ENCODE data around the gene NOXA1.

The NOXA1 gene

GRCh38 chr9:137478962-137479861 is 56.0 kb downstream of the NOXA1 start:
- no peak overlapping the region for H3K4me3 ChIP-seq (ENCODE audit: low read depth, low read length)
- TF ChIP-seq POLR2A (IDR thresholded peaks at IDR 0.05; ENCODE audit: extremely low read depth, insufficient read length) (no peak), MAX (IDR thresholded peaks at IDR 0.05; ENCODE audit: low read depth, low read length) (no peak), MYC (IDR thresholded peaks at IDR 0.05; ENCODE audit: low read depth, low read length) (no peak), CTCF (IDR thresholded peaks at IDR 0.05; ENCODE audit: low read depth, low read length) (no peak)
- no peak for DNase-seq (ENCODE audit: low read depth)

DNA sequence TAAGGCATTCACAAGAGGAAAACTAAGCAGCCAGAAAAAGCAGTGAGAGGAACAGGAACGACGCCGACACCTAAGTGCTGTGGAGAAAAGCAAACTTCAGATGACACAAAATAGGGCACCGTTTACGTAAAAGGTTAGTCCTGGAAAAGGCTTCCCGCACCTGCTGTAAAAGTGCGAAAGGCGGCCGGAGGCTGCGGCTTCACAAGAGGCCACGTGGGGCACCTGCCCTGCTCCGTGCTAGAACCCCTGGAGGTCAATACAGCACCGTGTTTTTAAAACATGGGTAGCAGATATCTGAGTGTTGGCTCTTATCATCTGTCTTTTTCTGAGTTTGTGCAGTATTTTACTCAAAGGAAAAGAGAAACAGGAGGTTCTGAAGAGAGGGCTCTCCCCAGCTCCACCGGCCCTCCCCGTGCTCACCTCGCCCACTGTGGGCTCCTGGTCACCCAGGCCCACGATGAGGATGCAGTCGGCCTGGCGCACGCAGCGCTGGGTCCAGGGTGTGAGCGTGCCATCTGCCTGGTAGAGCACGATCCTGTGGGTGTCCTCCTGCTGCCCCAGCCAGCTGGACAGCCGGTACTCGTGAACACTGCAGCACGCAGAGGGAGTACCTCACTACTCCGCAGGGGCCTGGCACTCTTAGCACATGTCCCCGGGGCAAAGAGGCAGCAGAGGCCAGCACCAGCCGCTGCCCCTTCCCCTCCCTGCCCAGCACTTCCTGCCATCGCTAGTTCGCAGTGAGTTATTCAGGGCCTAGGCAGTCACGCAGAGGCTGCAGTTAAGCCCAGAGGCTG is 56.9 kb downstream of the NOXA1 start:
- no peak overlapping the region for H3K4me3 ChIP-seq (ENCODE audit: low read depth, low read length)
- no peak for TF ChIP-seq CTCF (IDR thresholded peaks at IDR 0.05; ENCODE audit: low read depth, low read length)
- TF ChIP-seq MYC (IDR thresholded peaks at IDR 0.05; ENCODE audit: low read depth, low read length): no peak
- no peak for TF ChIP-seq MAX (IDR thresholded peaks at IDR 0.05; ENCODE audit: low read depth, low read length)
- TF ChIP-seq POLR2A (IDR thresholded peaks at IDR 0.05; ENCODE audit: extremely low read depth, insufficient read length): no peak
- DNase-seq (ENCODE audit: low read depth): no peak

GRCh38 chr9:137480686-137481683 is 57.8 kb downstream of the NOXA1 start:
- no peak for TF ChIP-seq POLR2A (IDR thresholded peaks at IDR 0.05; ENCODE audit: extremely low read depth, insufficient read length)
- no peak for TF ChIP-seq CTCF (IDR thresholded peaks at IDR 0.05; ENCODE audit: low read depth, low read length)
- no peak for TF ChIP-seq MAX (IDR thresholded peaks at IDR 0.05; ENCODE audit: low read depth, low read length)
- no peak for TF ChIP-seq MYC (IDR thresholded peaks at IDR 0.05; ENCODE audit: low read depth, low read length)
- no peak overlapping the region for H3K4me3 ChIP-seq (ENCODE audit: low read depth, low read length)
- DNase-seq (ENCODE audit: low read depth): no peak

- H3K4me3 ChIP-seq (ENCODE audit: low read depth, low read length): no peak overlapping the region
- TF ChIP-seq POLR2A (IDR thresholded peaks at IDR 0.05; ENCODE audit: extremely low read depth, insufficient read length) (no peak), CTCF (IDR thresholded peaks at IDR 0.05; ENCODE audit: low read depth, low read length) (no peak), MAX (IDR thresholded peaks at IDR 0.05; ENCODE audit: low read depth, low read length) (peak; percentile 94), MYC (IDR thresholded peaks at IDR 0.05; ENCODE audit: low read depth, low read length) (no peak)
- DNase-seq (ENCODE audit: low read depth): peak; percentile 88
Observed at GRCh38 chr9:137482094-137482781, 59.0 kb downstream of the NOXA1 start.
